Measurements from ENCODE around the gene RAB2B.
"Not testable (repeated sequence)": the region's sequence is repeated elsewhere in the genome, so short reads cannot be mapped to it uniquely, and the experiment has no call there.

The RAB2B gene

DNA sequence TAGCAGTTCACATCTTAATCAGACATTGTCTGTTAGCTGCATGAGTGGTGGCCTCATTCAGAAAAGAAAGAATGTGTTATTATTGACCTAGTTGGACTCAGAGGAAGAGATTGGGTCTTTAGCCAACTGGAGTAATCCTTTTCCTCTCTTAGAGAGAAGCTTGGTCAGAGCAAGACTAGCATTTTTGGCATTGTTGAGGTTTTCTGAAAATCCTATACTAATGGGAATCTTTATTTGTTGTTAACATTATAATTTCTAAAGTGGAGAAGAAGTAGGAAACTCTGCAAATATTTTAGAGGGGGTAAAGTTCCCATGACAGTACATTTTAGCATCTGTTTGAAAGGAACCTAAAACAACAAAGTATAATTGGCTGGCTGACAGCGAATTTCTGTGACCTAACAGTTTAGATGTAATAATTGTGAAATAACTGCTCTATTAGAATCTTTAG is 9.9 kb upstream of the RAB2B start:
- DNase-seq (ENCODE audit: low spot score) = no peak

DNA sequence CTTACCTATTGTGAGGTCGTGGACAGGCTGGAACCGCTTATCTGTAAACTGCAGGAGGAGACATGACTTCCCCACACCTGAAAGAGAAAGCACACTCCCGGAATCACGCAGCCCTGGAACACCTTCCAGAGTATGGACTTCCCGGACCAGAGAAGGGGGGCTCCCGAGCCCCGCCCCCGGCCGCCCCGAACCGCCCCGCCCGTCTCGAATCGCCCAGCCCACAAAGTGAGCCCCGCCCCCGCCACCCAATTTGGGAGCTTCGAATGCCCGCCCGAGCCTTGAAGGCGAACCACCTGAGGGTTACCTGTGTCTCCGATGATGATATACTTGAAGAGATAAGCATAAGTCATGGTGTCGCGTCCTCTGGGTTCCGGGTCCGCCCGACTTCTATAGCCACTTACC is 235 bp downstream of the RAB2B start:
- DNase-seq (ENCODE audit: low spot score) = no peak

DNA sequence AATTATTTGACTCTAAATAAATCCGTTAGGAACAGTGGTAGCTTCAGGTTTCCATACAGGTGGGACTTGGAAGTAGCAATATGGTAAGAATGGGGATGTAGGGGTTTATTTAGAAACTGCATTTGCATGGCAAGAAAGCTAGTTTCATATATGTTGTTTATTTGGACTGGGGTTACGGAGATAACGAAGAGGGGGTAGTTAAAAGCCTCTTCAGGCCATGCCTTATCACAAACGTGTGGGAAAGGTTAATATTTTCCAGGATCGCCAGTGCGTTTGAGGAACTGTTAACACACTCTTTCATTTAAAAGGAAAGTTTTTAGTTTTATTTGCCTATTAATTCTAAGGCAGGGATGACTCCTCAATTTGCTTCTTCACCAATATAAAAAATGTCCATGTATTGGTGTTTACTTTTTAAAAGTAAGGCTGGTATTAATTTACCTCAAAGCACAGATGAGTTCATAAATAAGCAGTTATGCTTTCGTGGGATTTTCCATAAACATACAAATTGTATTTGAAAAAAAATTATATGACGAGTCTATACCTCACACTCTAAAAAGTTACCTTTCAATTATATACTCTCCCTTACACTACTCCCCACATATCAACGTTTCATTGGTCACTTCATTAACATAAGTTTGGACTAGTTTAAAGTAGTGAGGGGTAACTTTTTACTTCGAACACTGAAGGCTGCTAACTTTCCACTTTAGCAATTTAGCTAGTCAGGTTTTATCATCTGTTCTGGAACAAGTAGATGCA is 814 bp downstream of the RAB2B start:
- DNase-seq (ENCODE audit: low spot score) = no peak

DNA sequence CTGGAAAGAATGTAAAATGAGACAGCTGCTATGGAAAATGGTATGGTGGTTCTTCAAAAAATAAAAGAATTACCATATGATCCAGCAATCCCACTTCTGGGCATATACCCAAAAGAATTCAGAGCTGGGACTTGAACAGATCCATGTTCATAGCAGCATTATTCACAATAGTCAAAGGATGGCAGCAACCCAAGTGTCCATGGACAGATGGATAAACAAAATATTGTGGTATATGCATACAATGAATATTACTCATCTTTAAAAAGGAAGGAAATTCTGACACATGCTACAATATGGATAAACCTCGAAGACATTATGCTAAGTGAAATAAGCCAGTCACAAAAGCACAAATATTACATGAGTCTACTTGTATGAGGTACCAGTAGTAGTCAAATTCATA is 9.1 kb downstream of the RAB2B start:
- DNase-seq (ENCODE audit: low spot score) = no peak

DNA sequence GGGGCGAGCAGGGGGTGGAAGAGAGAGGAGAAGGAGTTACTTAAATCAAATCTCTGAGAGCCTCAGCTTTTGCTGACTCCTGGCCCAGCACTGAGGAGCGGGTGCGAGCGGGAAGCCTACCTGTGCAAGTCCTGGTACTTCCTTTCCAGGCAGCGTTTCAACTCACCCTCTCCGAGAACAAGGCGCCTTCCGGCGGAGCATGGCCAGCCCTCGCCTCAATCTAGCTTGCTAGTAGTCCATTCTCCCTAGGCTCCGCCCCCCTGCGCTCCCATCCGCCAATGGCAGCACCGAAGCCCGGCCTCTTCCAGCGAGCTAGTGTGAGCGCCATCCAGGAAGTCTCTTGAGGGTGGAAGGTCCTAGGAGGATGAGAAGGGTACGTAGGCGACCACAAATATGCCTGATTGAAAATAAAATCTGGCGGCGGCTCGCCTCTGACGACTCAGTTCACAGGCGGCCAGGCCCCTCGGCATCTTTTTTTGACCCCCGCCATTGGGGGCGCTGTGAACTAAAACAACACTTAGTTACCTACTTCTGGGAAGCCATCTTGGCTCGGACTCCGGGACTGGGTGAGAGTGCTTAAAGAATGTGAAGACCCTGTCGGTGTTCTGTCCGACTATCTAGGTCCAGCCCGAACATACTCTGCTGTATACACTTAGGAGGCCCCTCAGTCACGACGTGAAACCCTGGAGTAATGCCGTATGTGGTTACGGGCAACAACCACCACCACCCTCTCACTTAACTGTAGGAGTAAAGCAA is 20.7 kb downstream of the RAB2B start, which contains the start of gene CHD8:
Gene CHD8 (minus strand): TSS at position 212 of the 756 bp plus-strand sequence. CDS start 24,480 bp downstream, outside the sequence.
- peak; percentile 100 for DNase-seq (ENCODE audit: low spot score)

DNA sequence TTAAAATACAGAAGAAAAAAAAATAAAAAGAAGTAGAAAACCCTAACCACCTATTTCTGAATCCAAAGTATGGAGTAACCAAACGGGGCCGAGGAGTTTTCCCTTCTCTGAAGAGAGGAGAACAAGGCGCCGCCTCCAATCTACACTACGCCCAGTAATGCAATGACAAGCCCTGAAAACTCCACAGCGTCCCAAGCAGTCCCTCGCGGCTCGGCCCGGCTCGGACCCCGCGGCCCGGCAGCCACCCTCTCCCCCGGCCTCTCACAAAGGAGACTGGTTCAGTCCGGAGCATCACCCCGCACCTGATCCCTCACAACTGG is 21.2 kb downstream of the RAB2B start:
- DNase-seq (ENCODE audit: low spot score) = no peak

DNA sequence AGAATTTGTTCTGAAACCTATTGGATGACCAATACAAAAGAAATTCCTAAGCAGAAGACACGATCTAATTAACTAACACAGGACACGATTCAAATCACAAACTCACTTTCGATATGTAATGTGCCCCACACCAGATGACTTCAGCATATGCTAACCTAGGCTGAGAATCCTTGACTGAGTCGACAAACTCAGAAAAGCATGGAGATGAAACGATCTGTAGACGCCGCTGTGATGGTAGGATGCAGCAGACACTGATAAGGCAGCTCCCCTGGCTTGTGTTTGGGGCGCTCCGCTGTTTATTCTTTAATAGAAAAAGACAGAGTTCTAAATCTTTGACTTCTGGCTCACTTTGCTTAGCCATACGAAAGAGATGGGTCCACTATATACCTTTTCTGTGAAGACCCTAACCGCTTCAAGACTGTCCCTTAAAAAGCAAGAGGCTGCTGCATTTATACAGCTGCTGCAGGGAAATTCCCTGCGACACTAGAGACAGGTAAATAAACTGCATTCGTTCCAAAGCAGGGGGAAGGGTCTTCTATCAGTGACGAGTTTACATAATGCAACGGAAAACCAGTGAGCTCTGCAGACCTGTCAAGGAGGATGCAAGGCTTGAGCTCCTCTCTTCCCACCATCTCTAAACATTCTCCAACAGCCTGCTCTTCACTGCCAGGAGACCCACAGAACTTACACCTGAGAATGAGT is 21.8 kb downstream of the RAB2B start:
- DNase-seq (ENCODE audit: low spot score) = peak; percentile 48

DNA sequence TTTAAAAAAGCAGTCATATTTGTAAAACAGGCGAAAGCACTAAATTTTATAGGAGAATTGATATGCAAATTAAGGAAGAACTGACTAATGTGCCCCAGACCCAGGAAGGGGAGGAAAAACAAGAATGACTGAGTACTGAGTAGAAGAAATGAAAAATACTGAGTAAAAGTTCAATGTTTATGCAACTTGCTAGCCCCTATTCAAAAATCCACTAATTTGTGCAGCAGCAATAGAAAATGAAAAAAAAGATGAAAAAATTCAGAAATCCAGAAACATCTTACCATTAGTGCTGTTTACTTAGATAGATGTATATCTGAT is 26.9 kb downstream of the RAB2B start:
- no peak for DNase-seq (ENCODE audit: low spot score)

DNA sequence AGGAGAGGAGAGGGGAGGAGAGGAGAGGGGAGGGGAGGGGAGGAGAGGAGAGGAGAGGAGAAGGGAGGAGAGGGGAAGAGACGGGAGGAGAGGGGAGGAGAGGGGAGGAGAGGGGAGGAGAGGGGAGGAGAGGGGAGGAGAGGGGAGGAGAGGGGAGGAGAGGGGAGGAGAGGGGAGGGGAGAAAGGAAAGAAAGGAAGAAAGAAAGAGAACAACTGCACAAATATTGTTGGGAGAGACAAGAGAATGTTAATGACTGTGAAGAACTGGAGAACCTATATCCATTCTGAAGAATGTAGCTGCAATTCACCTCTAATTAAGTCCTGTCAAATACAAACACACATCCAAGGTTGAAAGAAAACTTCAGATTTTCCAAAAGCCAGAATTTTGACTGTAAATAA is 34.1 kb downstream of the RAB2B start:
- not testable (repeated sequence) for DNase-seq (ENCODE audit: low spot score)

DNA sequence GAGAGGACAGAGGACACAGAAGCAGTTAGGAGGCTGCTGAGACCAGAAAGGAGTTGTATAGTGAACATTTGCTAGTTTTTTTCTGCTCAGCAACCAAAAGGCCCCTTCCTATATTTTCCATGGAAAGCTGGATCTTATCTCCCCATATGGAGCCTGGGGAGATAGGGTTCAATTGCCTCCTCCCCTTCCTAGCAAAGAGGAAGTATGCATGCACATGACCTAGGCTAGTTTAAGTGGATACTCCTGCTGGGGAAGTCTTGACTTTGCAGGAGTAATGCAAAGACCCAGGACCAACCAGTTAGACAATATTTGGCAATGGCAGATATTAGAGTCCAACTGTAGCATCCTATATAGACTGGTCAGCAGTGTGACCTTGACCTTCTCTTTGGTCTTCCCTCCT is 35.9 kb downstream of the RAB2B start:
- DNase-seq (ENCODE audit: low spot score) = no peak

DNA sequence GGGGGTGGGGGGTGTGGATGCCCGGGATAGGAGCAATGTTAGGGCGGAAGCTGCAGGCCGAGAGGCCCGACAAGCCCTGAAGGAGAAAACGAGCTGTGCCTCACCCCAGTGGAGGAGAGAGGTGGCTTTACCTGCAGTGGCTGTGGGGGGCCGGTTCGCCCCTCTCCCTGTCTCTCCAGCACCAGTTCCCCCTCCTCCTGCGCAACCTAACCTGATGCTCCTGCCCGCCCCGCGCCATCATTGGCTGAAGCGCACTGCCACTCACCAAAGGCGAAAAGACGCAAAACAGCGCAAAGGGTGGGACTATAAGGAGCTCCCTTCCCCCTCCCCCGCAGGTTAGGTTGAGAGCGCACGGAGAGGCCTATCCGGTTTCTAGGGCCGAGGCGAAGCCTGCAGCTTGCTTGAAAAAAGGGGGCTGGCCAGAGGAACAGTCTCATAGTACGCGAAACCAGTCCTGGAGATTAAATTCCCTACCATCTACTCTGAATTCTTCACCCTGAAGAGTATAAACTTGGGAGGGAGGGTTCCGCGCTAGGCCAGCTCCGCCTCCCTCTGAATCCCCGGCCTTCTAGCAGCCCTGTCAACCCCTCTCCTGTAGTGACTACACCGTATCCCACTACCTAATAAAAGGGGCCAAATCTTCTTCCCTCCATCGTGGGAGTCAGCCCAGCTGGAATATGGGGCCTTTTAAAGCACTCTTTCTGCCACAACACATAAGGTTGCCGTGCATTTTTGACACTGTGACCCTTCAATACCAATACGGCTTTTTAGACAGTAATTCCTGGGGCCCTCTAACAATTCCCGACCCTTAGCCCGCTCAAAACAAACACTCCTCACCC is 39.5 kb downstream of the RAB2B start:
- peak; percentile 99 for DNase-seq (ENCODE audit: low spot score)

DNA sequence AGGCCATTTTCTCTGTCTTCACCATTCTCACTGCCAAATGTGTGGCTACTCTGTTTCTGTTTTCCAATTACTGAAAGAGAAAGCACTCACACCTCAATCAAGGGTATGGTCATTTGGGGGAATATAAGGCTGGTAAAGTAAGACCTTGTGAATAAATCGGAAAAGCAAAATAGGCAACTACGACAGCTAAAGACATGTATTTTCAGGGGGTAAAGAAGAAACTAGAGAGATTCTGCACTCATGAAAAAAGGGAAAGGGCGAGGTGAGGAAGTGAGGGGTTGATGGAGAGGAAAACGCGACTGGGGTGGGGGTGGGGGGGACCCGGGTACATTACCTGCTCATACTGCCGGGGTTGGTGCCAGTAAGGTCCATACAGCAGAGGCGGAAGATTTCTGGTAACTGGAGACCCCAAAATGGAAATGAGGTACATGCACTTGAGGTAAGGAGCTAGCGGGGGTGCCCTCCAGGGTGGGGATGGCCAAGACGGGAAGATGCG is 40.1 kb downstream of the RAB2B start:
- DNase-seq (ENCODE audit: low spot score) = no peak

DNA sequence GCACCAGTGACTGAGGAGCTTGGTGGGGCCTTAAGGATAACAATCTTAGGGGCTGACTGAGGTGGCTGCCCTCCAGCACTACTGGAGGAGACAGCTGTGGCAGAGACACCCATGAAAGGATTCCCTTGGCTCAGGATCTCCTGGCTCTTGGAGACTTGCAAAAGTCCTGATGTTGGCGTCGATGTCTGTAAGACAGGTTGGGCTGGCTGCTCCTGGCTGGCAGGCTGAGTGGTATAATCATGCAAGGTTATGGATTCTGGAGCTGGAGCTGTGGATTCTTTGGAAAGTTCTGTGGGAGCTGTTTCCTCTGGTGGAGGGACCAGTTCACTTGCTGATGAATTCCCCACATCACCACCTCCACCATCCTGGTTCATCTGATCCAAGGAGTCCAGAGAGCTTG is 45.6 kb downstream of the RAB2B start:
- no peak for DNase-seq (ENCODE audit: low spot score)

DNA sequence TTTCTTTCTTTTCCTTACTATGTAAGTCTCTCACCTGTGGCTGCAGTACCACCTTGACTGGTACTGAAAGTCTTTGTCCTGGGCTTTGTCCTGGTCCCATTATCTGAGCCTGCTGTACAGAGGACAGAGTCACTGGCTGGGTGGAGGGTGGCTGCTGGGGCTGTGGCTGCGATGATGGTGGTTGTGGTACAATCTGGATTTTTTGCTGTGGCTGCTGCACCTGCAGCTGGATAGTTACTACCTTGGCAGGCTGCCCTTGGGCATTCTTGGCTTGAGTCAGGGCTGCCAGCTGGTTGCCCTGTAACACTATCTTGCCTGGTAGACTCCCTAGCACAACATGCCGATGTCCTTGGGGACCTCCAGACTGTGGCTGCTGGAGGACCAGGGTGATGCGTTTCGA is 47.8 kb downstream of the RAB2B start:
- DNase-seq (ENCODE audit: low spot score) = no peak

DNA sequence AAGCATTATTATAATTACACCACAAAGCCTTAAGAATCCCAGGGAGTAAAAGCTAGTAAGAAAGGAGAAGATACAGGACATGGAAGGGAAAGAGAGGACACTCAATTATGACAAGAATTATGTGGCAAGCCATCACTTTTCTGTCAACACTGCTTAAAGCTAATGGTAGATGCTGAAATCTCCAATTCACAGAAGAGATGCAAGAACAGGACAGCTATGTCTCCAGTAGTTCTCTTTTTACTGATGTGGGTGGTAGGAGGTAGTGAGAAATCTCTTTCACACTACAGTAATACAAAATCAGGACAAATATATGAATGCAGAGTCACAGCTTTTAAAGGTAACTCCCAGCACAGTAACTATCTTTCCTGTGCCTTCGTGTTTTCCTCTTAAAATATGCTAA is 50.1 kb downstream of the RAB2B start:
- no peak for DNase-seq (ENCODE audit: low spot score)

DNA sequence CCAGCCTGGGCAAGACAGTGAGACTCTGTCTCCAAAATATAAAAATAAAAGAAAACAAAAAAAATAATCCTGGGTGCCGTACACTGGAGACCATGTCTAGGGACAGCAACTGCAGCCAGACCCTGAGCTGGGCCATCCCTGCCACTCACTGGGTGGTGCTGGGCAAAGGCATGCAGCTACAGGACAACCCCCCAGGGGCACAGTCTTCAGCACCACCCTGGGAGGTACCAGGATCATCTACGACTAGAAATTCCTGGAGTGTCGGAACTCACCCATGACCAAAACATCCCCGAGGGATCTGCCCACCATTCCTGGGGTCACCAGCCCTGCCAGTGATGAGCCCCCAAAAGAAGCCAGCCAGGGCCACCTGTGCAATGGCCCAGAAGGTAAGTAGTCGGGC is 57.2 kb downstream of the RAB2B start:
- no peak for DNase-seq (ENCODE audit: low spot score)

DNA sequence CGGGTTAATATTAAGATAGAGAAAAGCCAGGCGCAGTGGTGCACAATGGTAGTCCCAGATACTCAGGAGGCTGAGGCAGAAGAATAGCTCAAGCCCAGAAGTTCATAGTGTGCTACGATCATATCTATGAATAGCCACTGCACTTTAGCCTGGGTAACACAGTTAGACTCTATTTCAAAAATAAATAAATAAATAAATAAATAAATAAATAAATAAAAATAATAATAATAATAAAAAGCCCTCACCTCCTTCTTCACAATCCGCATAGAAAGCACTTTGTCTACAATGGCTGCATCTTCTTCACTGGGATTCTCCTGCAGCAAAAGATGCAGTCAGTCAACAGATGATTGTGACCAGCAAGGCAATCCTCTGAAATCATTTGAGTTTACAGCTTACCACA is 61.4 kb downstream of the RAB2B start:
- no peak for DNase-seq (ENCODE audit: low spot score)

DNA sequence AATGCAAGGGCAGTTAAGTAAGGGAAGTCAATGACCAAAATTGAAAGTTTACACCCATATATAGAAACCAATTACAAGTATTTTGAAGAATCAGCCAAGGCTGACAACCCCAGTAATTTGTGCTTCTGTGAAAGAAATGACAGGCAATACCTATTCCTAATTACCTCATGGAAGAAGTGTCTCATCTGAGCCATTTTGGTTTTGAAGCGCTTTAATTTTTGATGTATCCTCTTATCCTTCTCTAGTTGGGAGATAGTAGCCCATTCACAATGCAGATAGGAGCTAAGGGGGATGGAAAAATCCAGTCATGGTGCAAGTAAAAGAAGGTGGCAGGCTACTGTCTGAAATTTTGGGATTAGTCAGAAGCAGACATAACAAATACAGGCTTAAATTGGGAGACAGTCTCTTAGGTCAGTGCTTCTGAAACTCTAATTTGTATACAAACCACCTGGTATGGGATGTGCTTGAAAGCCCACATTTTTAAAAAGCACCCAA is 62.6 kb downstream of the RAB2B start:
- DNase-seq (ENCODE audit: low spot score) = peak; percentile 70

Measured in activated CD4-positive, alpha-beta T cell treated with anti-CD3 and anti-CD28 coated beads, Interleukin-2, Interleukin-4, amounts not matched to agents 100 ng/mL and 50 ng/mL, durations not matched to agents 16 hours and 8 hours (primary cell).